ENCODE measurements around the gene RHOD.

Gene RHOD, protein sequence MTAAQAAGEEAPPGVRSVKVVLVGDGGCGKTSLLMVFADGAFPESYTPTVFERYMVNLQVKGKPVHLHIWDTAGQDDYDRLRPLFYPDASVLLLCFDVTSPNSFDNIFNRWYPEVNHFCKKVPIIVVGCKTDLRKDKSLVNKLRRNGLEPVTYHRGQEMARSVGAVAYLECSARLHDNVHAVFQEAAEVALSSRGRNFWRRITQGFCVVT

DNA sequence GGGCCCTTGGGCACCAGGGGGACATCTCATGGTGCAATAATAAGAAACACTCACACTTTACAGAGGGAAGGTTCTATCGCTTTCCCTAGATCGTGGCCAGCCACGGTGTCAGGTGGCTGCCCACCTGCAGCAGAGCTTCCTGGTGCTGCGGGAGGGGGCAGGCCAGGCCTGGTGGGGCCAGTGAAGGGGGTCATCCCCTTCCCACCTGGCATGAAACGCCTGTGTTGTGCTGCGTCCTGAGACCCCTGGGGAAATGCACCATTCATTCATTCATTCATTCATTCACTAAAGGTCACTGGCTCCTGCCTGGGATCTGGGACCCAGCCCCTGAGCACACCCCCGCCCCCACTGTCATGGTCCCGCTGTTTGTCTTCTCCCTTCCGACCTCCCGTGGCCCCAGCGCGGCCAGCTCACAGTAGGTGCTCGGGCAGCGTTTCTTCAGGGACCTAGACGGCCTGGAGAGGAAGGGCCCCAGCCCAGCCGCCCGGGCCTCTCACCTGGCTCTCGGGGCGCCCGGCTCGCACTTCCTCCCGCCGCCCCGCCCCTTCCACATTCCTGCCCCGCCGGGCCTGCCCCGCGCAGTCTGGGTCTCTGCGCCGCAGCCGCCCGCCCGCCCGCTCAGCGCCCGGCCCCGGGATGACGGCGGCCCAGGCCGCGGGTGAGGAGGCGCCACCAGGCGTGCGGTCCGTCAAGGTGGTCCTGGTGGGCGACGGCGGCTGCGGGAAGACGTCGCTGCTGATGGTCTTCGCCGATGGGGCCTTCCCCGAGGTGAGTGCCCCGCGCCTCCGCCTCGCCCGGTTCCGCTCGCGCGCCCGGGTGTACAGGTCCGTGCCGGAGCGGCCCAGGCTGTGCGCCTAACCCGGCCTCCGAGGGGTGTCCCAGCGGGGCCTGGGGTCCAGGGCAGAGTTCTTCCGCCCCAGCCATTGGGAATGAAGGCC is at the start of gene RHOD:
Gene RHOD, plus strand, starts transcription at position 581 of the 938 bp plus-strand sequence. Its CDS starts 56 bp downstream, at position 637.
- DNase-seq, result peak; percentile 45

GRCh38 chr11:67007126-67007525 is 49.5 kb upstream of the RHOD start:
- no peak for DNase-seq

- no peak for DNase-seq
These were observed 46.2 kb upstream of the RHOD start for GRCh38 chr11:67010296-67010905.

- DNase-seq, result no peak
These were observed 43.1 kb upstream of the RHOD start for GRCh38 chr11:67013511-67014045.

DNA sequence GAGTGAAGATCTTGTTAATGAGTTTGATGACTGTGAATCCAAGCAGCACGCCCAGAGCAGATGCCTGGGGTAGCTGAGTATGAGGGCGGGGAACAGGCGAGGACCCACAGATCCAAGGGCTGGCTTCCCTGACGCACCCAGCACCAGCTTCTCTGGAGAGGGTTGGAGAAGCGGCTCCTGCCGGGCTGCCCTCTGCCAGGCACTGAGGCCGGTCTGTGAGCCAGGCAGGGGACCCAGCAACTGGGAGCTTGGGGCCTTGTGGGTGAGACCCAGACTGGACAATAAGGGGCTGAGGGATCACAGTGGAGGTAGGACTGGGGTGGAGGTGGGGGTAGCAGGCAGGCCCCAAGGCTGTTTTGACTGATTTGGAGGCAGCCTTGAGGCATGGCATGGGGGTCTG is 42.3 kb upstream of the RHOD start:
- DNase-seq, result no peak

DNA sequence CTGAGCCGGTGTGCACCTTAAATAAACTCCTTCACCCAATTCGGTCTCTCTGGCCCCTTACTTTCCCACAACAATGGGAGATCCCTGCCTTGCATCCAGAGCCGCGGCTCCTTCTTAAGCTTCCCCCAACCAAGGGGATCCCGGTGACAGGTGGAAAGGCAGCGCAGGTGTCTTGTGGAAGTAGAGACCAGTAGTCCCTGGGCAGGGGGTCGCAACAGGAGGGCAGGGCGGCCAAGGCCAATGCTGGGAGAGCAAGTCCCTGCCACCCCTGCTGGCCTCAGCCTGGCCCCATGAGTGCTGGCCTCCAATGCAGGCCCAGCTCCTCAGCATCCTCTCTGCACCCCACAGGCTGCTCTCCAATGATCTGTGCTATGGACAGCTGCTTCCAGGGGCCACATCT is 41.6 kb upstream of the RHOD start:
- no peak for DNase-seq

DNA sequence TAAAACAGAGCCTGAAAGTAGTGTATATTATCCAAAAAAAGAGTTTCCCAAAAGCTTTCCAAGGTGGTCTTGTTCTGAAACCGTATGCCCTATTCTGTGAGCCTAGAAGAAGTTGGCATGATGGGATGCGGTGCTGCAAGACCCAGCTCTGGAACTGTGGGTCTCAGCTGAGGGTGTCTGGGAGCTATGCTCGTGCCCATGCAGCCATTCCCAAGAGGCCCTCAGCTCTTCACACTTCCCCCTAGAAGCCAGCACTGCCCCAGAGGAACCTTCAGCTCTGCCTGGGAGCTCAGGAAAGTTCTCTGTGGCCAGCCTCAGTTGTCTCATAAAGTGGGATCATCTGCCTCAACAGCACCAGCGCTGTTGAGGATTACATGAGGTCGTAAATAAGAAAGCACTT is 40.1 kb upstream of the RHOD start:
- no peak for DNase-seq

DNA sequence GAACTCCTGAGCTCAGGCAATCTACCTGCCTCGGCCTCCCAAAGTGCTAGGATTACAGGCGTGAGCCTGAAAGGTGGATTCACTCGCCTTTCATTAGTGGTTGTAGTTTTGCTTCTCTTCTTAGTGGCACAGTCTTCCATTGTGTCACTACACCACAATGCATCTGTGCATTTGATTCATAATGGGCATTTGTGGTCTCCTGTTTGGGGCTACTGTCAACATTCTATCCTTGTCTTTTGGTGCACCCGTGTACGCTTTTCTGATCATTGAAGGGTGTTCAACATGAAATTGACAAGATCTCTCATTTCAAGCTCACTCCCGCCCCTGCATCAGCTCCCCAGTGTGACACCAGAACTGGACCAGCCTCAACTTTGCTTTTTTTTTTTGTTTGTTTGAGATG is 35.7 kb upstream of the RHOD start:
- DNase-seq, result no peak

DNA sequence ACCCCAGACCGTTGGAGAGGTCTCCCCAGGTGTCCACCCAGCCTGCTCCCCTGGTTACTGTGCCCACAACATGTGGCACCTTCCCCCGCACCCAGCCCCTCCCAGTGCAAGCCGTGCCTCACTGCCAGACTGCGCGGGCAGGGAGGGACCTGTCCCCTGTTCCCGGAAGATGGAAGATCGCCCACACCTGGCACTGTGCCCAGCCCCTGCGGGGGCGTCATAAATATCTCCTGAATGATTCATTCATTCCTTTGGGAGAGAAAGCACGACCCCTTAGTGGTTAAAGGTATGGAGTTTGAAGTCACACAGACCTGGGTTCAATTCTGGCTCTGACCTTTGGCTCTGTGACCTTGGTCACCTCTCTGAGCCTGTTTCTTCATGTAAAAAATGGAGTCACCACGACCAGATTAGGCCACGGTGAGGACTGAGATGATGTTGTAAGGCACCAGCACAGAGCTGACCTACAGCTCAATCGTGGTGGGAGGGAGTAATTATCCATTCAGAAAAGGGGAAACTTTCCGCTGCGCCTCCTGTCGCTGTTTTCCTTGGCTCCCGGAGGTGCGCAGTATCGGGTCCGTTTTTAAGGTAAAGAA is 34.2 kb upstream of the RHOD start:
- no peak for DNase-seq

DNA sequence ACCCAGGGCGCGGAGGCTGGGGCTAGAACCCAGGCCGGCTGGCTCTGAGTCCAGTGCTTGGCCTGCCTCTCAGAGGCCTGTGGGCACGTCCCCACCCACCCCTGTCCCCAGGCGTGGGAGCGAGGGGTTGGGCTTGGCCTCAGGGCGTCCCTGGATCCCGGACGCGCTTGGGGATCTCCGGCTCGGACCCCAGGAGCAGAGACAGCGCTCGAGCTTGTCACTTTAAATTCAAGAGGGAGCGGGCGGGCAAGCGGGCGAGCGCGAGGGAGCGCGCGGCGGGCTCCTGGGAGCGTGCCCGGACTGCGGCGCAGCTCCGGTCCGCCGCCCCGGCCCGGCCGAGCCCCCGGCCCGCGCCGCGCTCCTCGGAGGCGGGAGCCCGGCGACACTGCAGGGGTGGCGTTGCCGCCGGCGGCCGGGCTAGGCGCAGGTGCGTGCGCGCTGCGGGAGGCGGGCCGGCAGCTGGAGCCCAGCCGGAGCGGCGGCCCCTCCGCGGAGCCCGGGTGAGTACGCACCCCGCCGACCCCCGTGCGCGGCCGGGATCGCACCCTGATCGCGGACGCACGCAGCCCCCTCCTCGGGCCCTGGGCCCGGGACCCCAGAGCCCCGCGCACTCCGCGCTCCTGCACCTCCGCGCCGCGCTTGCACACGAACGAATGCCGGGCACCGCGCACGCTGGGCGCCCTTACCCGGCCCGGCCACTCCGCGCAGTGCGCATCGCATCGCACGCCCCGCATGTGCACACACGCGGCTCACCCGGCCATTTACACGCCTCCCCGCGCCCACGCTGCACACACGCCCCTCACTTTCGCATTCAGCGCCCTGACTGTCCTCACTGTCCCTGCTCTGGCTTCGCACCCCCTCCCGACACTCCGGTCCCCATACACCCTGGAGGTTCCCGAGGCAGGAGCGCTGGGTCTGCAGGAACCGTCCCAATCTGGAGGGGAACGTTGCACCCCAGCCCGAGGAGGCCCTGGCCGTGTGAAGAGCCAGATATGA is 33.4 kb upstream of the RHOD start, which contains the start of gene SYT12:
Gene SYT12, plus strand, starts transcription at position 174 of the 996 bp plus-strand sequence. CDS start 7,011 bp downstream, outside the sequence.
- DNase-seq, result no peak

DNA sequence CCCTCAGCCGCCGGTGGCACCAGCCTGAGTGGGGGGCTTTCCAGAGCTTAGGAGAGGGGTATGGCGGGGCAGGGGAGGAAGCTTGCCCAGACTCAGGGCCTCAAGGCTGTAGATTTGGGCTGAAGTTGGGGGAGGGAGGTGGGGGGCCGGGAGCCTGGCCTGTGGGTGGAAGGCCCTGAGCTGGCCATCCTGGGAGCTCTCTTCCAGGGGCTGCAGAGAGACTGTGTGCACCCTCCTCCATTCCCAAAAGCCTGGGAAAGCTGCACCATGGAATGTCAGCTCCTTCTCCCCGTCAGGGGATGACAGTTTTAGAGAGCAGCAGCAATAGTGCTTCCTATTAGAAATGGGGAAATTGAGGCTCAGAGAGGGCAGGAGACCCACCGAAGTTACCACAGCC is 32.7 kb upstream of the RHOD start:
- no peak for DNase-seq

DNA sequence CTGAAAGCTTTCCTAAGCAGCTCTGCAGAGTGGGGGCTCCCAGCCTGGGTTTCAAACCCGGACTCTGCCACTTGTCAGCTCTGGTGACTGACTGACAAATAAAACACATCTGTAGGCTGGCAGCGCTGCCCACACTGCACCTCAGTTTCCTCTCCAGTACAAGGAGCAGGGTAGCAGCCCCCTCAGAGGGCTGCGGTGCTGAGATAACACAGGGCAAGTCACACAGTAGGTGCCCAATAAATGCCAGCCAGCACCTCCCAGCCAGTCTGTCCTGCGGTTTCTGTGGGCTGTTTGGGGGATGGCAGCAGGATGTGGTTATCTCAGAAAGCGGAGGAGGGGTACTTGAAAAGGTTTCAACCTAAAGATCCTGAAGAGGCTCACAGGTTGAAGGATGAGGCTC is 32.2 kb upstream of the RHOD start:
- peak; percentile 44 for DNase-seq

DNA sequence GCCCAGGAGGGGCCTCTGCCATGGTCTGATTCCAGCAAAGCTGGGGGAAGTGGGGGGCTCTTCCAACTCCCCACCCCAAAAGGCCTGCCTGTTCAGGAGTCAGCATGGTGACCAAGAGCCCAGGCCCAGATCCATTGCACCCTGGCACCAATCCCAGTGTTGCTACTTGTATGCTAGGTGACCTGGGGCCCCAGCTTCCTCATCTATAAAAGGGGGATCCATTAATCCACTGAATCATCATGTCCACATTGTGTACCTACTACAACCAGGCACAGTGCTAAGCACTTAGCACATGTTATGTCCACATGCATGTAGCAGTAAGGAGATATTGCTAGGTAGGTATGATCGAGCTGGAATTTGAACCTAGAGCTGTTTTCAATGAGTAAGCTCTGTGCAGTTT is 31.7 kb upstream of the RHOD start:
- no peak for DNase-seq

- no peak for DNase-seq
These were observed 30.9 kb upstream of the RHOD start for GRCh38 chr11:67025750-67026149.

DNA sequence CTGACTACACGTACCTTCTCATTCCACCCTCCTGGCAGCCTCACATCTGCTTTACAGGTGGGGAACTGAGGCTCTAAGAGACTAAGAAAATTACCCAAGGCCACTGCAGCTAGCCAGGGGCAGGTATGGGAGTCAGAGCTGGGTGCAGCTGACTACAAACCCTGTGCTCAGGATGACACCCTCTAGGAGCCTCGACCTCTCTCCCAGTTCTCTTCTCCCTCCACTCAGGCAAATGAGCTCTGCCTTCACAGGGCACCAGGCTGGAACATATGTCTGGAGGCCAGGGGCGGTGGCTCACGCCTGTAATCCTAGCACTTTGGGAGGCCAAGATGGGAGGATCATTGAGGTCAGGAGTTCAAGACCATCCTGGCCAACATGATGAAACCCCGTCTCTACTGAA is 29.7 kb upstream of the RHOD start:
- no peak for DNase-seq

DNA sequence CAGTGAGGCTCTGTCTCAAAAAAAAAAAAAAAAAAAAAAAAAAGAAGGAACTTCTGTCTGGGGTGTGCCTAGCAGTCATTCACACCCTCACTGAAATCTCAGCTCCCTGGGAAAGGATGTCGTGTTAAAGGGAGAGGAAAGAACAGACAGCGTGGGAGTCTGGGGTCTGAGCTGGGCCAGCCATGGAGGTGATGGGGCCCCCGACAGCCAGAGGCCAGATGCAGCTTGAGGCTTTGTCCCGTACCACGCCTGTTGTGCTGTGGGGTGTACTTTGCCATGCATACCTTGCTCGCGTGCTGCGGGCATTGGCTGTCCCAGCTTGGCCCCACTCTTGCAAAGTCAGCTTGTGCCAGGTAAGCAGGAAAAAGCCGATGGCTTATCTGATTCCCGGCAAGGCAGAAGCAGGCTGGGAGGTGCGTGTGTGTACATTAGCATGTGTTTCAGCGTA is 29.1 kb upstream of the RHOD start:
- no peak for DNase-seq

DNA sequence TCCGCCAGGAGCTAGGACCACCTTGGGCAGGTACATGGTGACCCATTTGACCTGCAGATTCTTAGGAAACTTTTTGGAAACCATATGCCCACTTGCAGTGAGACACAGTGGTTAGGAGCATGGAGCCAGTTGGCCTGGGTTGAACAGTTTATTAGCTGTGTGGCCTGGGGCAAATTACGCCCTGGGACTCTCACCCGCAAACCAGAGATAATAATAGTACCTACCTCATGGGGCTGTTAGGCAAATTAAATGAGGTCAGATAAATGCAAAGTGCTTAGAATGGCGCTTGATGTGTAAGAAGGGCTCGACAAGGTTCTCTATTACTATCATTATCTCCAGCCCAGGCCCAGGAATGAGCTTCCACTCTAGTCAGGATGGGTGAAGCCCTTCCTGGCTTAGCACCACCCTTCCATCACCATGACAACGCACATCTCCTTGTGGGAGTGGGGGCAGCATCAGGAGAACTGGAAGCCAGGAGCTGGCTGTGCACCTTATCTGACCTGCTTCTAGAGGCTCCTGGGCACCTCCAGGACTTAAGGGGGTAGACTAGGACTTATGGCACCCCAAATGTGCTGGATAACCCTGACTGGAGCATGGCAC is 28.6 kb upstream of the RHOD start:
- no peak for DNase-seq

DNA sequence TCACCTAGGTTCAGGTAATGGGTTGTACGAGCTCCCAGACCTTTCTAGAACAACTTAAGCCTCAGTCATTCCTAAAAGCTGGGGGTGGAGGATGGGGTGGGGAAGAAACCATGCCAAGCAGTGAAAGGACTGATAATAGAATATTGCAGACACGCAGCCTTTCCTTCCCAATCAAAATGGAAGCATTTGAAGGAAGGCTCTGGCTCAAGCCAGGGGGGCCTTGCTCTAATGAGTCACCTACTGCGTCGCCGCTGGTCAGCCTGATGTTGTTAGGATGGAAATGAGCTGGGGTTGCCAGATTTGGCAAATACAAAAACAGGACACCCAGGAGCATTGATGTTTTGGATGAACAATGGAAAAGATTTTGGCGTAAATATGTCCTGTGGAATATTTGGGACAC is 27.5 kb upstream of the RHOD start:
- DNase-seq, result no peak

- no peak for DNase-seq
These were observed 25.7 kb upstream of the RHOD start for GRCh38 chr11:67030976-67031375.

DNA sequence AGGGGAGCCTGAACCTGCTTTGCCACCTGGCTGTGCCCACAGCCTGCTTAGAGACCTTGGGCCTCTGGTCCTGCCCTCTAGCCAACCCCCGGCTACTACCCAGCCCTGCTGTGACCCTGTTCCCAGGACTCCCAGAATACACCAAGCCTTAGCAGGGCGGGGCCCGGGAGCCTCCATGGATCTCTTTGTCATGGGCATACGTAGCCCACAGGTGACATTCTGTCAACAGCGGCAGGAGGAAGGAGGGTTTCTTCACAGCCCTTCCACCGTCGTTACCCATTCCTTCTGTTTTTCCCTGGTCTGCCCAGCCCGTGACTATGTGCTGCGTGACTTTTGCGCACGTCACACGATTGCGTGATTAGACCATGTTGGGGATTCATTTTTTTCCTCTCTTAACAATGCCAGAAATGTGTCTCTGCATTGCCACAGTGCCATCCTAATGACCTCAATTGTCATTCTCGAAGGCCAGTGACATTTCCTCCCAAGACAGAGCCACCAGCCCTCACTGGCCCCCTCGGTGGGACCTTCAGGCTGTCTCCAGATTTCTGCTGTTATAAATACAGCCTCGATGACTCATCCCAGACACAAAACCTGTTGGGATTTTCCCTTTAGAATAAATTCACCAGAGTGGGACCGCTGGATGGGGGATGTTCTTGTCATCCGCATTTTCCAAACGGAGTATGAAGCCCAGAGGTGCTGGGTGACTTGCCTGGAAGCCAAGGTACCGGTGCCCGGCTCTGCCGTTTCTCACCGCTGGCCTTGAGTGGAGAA is 24.7 kb upstream of the RHOD start:
- no peak for DNase-seq

Data from activated T-cell treated with anti-CD3 and anti-CD28 coated beads, Interleukin-2, amount 50 U/mL, for 1 hour (primary cell).